OCI-LY1 (cell line): Measurements from ENCODE around the gene MTUS2.

Experiments
- EZH2 ChIP-seq: fragments of 200-600 bp; sonication (generic), shearing (Covaris generic); IDR thresholded peaks from 2 replicates; pipeline ENCODE4 v1.8.0; 2017; ENCODE audit warnings: borderline replicate concordance, mixed run types, mild to moderate bottlenecking, antibody characterized with exemption, low read length, moderate library complexity, mixed read lengths
- TF ChIP-seq, protein P1 (sequence below): fragments of 200-600 bp; sonication (generic), shearing (Covaris generic); IDR thresholded peaks from 2 replicates; pipeline ENCODE4 v1.5.1; 2017; ENCODE audit warnings: mild to moderate bottlenecking, antibody characterized with exemption, low read length, moderate library complexity, mixed read lengths

DNA sequence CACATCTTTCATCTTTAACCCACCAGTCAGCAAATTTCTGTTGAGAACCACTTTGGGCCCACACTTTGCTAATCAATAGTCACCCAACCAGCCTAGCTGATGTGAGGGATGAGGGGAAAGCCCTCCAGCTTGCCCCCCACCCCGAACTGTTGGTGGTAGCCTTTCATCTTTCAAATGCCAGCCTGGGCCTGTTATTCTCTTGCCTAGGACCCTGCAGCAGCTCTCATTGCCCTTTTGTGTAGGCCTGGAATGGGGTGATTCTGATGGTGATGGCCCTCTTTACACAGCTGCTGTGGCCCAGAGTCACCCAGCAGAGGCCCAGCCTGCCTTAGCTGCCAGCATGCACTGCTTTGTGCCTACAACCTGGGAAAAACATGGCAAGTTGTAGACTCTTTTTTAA lies 480.9 kb downstream of the MTUS2 start:
- TF ChIP-seq, protein P1, sequence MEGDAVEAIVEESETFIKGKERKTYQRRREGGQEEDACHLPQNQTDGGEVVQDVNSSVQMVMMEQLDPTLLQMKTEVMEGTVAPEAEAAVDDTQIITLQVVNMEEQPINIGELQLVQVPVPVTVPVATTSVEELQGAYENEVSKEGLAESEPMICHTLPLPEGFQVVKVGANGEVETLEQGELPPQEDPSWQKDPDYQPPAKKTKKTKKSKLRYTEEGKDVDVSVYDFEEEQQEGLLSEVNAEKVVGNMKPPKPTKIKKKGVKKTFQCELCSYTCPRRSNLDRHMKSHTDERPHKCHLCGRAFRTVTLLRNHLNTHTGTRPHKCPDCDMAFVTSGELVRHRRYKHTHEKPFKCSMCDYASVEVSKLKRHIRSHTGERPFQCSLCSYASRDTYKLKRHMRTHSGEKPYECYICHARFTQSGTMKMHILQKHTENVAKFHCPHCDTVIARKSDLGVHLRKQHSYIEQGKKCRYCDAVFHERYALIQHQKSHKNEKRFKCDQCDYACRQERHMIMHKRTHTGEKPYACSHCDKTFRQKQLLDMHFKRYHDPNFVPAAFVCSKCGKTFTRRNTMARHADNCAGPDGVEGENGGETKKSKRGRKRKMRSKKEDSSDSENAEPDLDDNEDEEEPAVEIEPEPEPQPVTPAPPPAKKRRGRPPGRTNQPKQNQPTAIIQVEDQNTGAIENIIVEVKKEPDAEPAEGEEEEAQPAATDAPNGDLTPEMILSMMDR, result no peak
- TF ChIP-seq EZH2, result no peak
